ENCODE data around the gene RADIL.

The RADIL gene

DNA sequence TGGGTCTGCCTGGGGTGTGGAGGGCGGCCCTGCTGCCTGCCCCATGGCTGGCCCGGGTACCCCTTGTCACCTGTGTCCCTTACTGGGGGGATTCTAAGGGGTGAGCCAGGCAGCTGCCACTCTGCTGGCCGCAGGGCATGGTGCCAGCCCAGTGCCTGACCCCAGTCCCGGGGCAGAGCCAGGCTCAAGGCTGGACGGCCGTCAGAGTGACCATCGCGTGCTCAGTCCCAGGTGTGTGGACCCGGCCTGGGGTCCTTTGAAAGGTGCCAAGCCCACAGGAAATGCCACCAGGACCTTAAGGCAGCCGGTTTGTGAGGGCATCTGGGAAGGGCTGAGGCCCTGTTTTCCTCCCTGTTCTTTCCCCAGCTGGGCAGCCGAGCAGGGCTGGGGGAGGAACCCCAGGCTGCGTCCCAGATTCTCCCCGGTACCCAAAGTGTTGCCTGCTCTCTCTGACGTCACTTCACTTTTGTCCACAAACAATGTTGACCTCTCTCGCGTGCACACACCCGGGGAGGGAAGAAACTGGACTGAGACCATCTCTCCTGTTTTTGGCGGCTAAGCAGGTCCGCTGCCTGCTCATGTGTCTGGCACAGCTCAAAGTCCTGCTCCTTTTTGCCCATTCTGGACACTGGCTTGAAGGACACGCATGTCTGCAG, 59.3 kb downstream of the RADIL start:
- no peak overlapping the region for H3K4me2 ChIP-seq (ENCODE audit: low read length)
- H3K27me3 ChIP-seq (ENCODE audit: low read depth, low read length) = no peaks in the 10 kb centered on the region
- no peak overlapping the region for H3K27ac ChIP-seq (ENCODE audit: low read length)
- H3K4me1 ChIP-seq (ENCODE audit: low read length) = no peaks in the 10 kb centered on the region
- H3K36me3 ChIP-seq (replicated peaks; ENCODE audit: low read depth, low read length) = no peaks in the 10 kb centered on the region
- H3K9ac ChIP-seq (ENCODE audit: low read length) = no peak overlapping the region
- H4K20me1 ChIP-seq (ENCODE audit: insufficient read depth, low read length) = no peaks in the 10 kb centered on the region
- H3K4me3 ChIP-seq (ENCODE audit: low read length) = no peak overlapping the region
- H3K9me3 ChIP-seq (ENCODE audit: insufficient read depth, low read length) = no peaks in the 10 kb centered on the region
- no peaks in the 10 kb centered on the region for H3K79me2 ChIP-seq (ENCODE audit: low read length)
- TF ChIP-seq, protein P1, sequence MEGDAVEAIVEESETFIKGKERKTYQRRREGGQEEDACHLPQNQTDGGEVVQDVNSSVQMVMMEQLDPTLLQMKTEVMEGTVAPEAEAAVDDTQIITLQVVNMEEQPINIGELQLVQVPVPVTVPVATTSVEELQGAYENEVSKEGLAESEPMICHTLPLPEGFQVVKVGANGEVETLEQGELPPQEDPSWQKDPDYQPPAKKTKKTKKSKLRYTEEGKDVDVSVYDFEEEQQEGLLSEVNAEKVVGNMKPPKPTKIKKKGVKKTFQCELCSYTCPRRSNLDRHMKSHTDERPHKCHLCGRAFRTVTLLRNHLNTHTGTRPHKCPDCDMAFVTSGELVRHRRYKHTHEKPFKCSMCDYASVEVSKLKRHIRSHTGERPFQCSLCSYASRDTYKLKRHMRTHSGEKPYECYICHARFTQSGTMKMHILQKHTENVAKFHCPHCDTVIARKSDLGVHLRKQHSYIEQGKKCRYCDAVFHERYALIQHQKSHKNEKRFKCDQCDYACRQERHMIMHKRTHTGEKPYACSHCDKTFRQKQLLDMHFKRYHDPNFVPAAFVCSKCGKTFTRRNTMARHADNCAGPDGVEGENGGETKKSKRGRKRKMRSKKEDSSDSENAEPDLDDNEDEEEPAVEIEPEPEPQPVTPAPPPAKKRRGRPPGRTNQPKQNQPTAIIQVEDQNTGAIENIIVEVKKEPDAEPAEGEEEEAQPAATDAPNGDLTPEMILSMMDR (IDR thresholded peaks at IDR 0.05; ENCODE audit: low read depth, low read length) = no peak
- no peak for TF ChIP-seq EZH2phosphoT487 (IDR thresholded peaks at IDR 0.05; ENCODE audit: low read depth)
- H2AFZ ChIP-seq (ENCODE audit: low read depth, low read length) = no peak overlapping the region

DNA sequence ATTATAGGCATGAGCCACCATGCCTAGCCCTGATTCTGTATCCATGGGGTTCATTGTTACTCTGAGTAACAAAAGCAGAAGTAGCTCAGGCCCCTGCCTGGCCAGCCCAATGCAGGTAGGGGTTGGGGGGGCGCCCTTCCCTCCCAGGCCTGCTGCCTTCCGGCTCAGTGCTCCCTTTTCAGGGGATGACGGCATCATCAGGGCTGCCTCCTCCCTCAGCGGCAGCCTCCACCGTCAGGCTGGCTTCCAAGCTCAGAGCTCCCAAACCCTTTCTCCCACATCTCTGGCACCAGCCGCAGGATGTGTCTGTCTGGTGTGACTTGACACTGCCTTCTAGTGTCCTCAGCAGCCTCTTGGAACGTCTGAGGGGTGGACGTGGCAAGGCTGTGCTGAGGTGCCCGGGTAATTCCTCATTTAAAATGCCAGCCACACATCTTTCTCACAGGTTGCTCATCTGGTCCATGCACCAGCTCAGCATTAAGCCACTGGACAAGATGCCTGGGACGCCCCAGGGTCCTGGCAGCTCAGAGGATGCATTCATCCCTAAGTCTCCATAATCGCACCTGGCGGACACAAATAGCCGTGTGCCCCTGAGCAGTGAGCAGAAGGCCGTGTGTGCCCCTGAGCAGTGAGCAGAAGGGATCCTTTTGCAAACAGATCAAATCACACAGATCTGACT, 59.9 kb downstream of the RADIL start:
- Histone ChIP-seq H3K36me3 (replicated peaks; ENCODE audit: low read depth, low read length) (no peaks in the 10 kb centered on the region), H3K27ac (ENCODE audit: low read length) (no peak overlapping the region), H3K27me3 (ENCODE audit: low read depth, low read length) (no peaks in the 10 kb centered on the region), H3K4me1 (ENCODE audit: low read length) (no peaks in the 10 kb centered on the region), H3K79me2 (ENCODE audit: low read length) (no peaks in the 10 kb centered on the region), H3K9ac (ENCODE audit: low read length) (no peak overlapping the region), H3K4me3 (ENCODE audit: low read length) (no peak overlapping the region), H3K9me3 (ENCODE audit: insufficient read depth, low read length) (no peaks in the 10 kb centered on the region), H3K4me2 (ENCODE audit: low read length) (no peak overlapping the region), H2AFZ (ENCODE audit: low read depth, low read length) (no peak overlapping the region), H4K20me1 (ENCODE audit: insufficient read depth, low read length) (no peaks in the 10 kb centered on the region)
- no peak for TF ChIP-seq EZH2phosphoT487 (IDR thresholded peaks at IDR 0.05; ENCODE audit: low read depth)
- TF ChIP-seq, protein P1 (IDR thresholded peaks at IDR 0.05; ENCODE audit: low read depth, low read length) = no peak

DNA sequence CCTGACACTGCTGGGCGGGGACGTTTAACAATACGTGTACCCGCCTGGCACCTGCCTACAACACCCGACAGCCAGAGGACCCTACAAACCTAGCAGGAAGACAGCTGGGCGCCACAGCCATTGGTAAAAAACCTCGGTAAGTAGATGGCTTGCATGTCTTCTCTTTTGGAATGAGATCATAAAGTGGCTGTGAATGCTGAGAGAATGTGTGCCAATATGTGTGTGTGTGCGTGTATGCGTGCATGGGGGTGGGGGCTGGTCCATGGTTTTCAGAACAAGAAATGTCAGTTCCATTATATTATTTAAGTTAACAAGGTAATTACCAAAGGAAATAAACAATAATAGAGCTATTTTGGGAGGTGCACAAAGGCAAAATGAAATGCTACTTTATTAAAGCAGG, 60.8 kb downstream of the RADIL start:
- Histone ChIP-seq H3K4me3 (ENCODE audit: low read length) (no peak overlapping the region), H3K9ac (ENCODE audit: low read length) (no peak overlapping the region), H3K27ac (ENCODE audit: low read length) (no peak overlapping the region), H3K9me3 (ENCODE audit: insufficient read depth, low read length) (no peaks in the 10 kb centered on the region), H3K36me3 (replicated peaks; ENCODE audit: low read depth, low read length) (no peaks in the 10 kb centered on the region), H3K4me2 (ENCODE audit: low read length) (no peak overlapping the region), H3K4me1 (ENCODE audit: low read length) (no peaks in the 10 kb centered on the region), H2AFZ (ENCODE audit: low read depth, low read length) (no peak overlapping the region), H3K27me3 (ENCODE audit: low read depth, low read length) (no peaks in the 10 kb centered on the region), H4K20me1 (ENCODE audit: insufficient read depth, low read length) (no peaks in the 10 kb centered on the region), H3K79me2 (ENCODE audit: low read length) (no peaks in the 10 kb centered on the region)
- TF ChIP-seq EZH2phosphoT487 (IDR thresholded peaks at IDR 0.05; ENCODE audit: low read depth) = no peak
- TF ChIP-seq, protein P1 (IDR thresholded peaks at IDR 0.05; ENCODE audit: low read depth, low read length) = no peak

DNA sequence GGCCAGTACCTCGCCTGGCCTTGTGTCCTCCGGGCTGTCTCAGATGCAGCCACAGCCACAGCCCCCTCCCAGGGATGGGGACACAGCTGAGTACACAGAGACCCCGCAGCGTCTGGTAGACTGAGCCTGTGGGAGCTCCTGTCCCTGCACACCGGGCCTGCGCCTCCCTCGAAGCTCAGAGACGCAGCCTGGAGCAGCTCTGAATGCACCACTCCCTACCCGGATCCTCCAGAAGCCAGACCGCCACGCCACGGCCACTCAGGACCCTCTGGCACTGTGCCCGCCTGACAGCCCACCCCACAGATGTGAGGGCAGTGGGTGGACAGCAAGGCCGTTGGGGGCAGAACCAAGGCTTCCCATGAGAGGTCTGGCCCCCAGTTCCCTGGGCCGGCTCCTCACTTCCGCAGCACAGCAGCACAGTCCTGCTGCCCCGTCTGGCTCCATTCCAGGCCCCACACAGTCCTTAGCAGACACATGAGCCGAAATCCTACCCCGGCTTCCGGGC, 62.5 kb downstream of the RADIL start:
- Histone ChIP-seq H4K20me1 (ENCODE audit: insufficient read depth, low read length) (no peaks in the 10 kb centered on the region), H3K4me1 (ENCODE audit: low read length) (no peaks in the 10 kb centered on the region), H3K4me2 (ENCODE audit: low read length) (no peak overlapping the region), H3K27me3 (ENCODE audit: low read depth, low read length) (no peaks in the 10 kb centered on the region), H3K4me3 (ENCODE audit: low read length) (no peak overlapping the region), H3K79me2 (ENCODE audit: low read length) (no peaks in the 10 kb centered on the region), H3K9me3 (ENCODE audit: insufficient read depth, low read length) (no peaks in the 10 kb centered on the region), H2AFZ (ENCODE audit: low read depth, low read length) (no peak overlapping the region), H3K36me3 (replicated peaks; ENCODE audit: low read depth, low read length) (no peaks in the 10 kb centered on the region), H3K27ac (ENCODE audit: low read length) (no peak overlapping the region), H3K9ac (ENCODE audit: low read length) (no peak overlapping the region)
- no peak for TF ChIP-seq EZH2phosphoT487 (IDR thresholded peaks at IDR 0.05; ENCODE audit: low read depth)
- TF ChIP-seq, protein P1 (IDR thresholded peaks at IDR 0.05; ENCODE audit: low read depth, low read length) = no peak

All from OCI-LY3 (cell line).